SK-N-SH (cell line): Measurements from ENCODE around the gene SYNGR1. TPM values are rescaled to one million over a fixed set of nuclear protein-coding genes. Genes with fewer than 3 reads are reported as not detected.

ENCODE experiments used
- CTCF ChIA-PET: fragments of 300-600, 350-600 bp; formaldehyde crosslinking; extraction: SDS; loops from one replicate; lab custom pipeline; 2021; lab: Yijun Ruan, JAX
- POLR2A ChIA-PET: fragments of 350-600 bp; sonication (Branson Sonifier 250); formaldehyde crosslinking; extraction: SDS; loops from one replicate; lab custom pipeline; 2020; ENCODE audit warnings: antibody characterized with exemption, inconsistent platforms; lab: Yijun Ruan, JAX
- DNase-seq: peaks from one replicate; pipeline ENCODE4 v3.0.0; 2012
- H2AFZ ChIP-seq: fragments of 200-600 bp; sonication (generic); 2 replicates; pipeline ENCODE4 v1.8.1; 2016; ENCODE audit warnings: antibody characterized with exemption, mild to moderate bottlenecking, low read depth
- H3F3A ChIP-seq: fragments of 200-600 bp; sonication (generic); replicated peaks from 2 replicates; pipeline ENCODE3; 2016; ENCODE audit warnings: antibody characterized with exemption, mild to moderate bottlenecking; ENCODE audit not compliant: insufficient read depth
- H3K27ac ChIP-seq, 2 experiments: fragments of 200-500 bp in 1 of 2; fragments of 200-600 bp in 1 of 2; sonication (Bioruptor generic) in 1 of 2; sonication (generic), shearing (Covaris generic) in 1 of 2; 2 replicates each; pipeline versions ENCODE4 v1.5.1 to v1.6.1; 2014 to 2016; ENCODE audit warnings: low read depth in 2 of 2, inconsistent platforms in 1 of 2, low read length in 1 of 2, mild to moderate bottlenecking in 1 of 2, mixed read lengths in 1 of 2
- H3K27me3 ChIP-seq: fragments of 200-600 bp; sonication (generic), shearing (Covaris generic); 2 replicates; pipeline ENCODE4 v1.6.1; 2016; ENCODE audit warnings: mixed run types; ENCODE audit not compliant: insufficient read depth
- H3K36me3 ChIP-seq, 2 experiments: fragments of 200-500 bp in 1 of 2; fragments of 200-600 bp in 1 of 2; sonication (Bioruptor generic) in 1 of 2; sonication (generic) in 1 of 2; replicated peaks in 1 of 2; 2 replicates each; pipeline versions ENCODE3 to v1.5.1; 2014 to 2016; ENCODE audit warnings: low read length in 1 of 2, mild to moderate bottlenecking in 1 of 2; ENCODE audit not compliant: insufficient read depth in 2 of 2, control insufficient read depth in 1 of 2
- H3K4me1 ChIP-seq, 2 experiments: fragments of 200-500 bp in 1 of 2; fragments of 200-600 bp in 1 of 2; sonication (Bioruptor generic) in 1 of 2; sonication (generic), shearing (Covaris generic) in 1 of 2; 2 replicates each; pipeline versions ENCODE4 v1.5.1 to v1.6.1; 2014 to 2016; ENCODE audit warnings: low read depth in 1 of 2, low read length in 1 of 2, mixed run types in 1 of 2; ENCODE audit not compliant: insufficient read depth in 2 of 2, control insufficient read depth in 1 of 2
- H3K4me2 ChIP-seq: fragments of 200-600 bp; sonication (generic), shearing (Covaris generic); 2 replicates; pipeline ENCODE4 v1.6.1; 2017; ENCODE audit warnings: mixed run types
- H3K4me3 ChIP-seq, 2 experiments: fragments of 200-500 bp in 1 of 2; fragments of 200-600 bp in 1 of 2; sonication (Bioruptor generic) in 1 of 2; sonication (generic), shearing (Covaris generic) in 1 of 2; 2 replicates each; pipeline versions ENCODE4 v1.5.1 to v1.8.1; 2014 to 2016; ENCODE audit warnings: low read depth in 2 of 2, inconsistent platforms in 1 of 2, low read length in 1 of 2, mild to moderate bottlenecking in 1 of 2, mixed read lengths in 1 of 2, moderate library complexity in 1 of 2
- H3K79me2 ChIP-seq: fragments of 200-600 bp; sonication (generic); 2 replicates; pipeline ENCODE4 v1.8.1; 2017; ENCODE audit warnings: mild to moderate bottlenecking; ENCODE audit not compliant: insufficient read depth
- H3K9ac ChIP-seq: fragments of 200-600 bp; sonication (generic); 2 replicates; pipeline ENCODE4 v1.6.1; 2017; ENCODE audit warnings: mixed run types
- H3K9me2 ChIP-seq: fragments of 200-600 bp; sonication (generic); 2 replicates; pipeline ENCODE4 v1.6.1; 2017; ENCODE audit warnings: mixed run types
- H3K9me3 ChIP-seq: fragments of 200-600 bp; sonication (generic); 2 replicates; pipeline ENCODE4 v1.6.1; 2017; ENCODE audit warnings: mixed run types, mild to moderate bottlenecking, moderate library complexity
- H4K20me1 ChIP-seq: fragments of 200-600 bp; sonication (generic); 2 replicates; pipeline ENCODE4 v1.6.1; 2017; ENCODE audit warnings: mild to moderate bottlenecking, mixed run types; ENCODE audit not compliant: insufficient read depth
- EZH2phosphoT487 ChIP-seq: fragments of 200-600 bp; sonication (generic); IDR thresholded peaks from 2 replicates; pipeline ENCODE4 v1.6.1; 2017; ENCODE audit warnings: low read depth, mixed run types, mild to moderate bottlenecking, antibody characterized with exemption, moderate library complexity, borderline replicate concordance
- IRF3 ChIP-seq: fragments of 150-350 bp; IDR thresholded peaks from 2 replicates; pipeline ENCODE4 v1.6.1; 2016; ENCODE audit warnings: mild to moderate bottlenecking, low read depth, low read length
- MEF2A ChIP-seq: IDR thresholded peaks from 2 replicates; pipeline ENCODE4 v1.4.0; 2012; ENCODE audit warnings: low read depth, borderline replicate concordance
- NRF1 ChIP-seq: IDR thresholded peaks from 2 replicates; pipeline ENCODE4 v1.6.1; 2012; ENCODE audit warnings: low read depth, mild to moderate bottlenecking, low read length
- PBX3 ChIP-seq: IDR thresholded peaks from 2 replicates; pipeline ENCODE4; 2012
- RCOR1 ChIP-seq: fragments of 150-350 bp; IDR thresholded peaks from 2 replicates; pipeline ENCODE4 v1.6.1; 2017; ENCODE audit warnings: antibody characterized with exemption, low read length
- REST ChIP-seq: IDR thresholded peaks from 2 replicates; pipeline ENCODE4 v1.6.1; 2012; ENCODE audit warnings: mild to moderate bottlenecking, low read depth, low read length, moderate library complexity
- RXRA ChIP-seq: IDR thresholded peaks from 2 replicates; pipeline ENCODE4 v1.4.0; 2012; ENCODE audit warnings: low read depth, mild to moderate bottlenecking, borderline replicate concordance
- TCF12 ChIP-seq: IDR thresholded peaks from 2 replicates; pipeline ENCODE4 v1.4.0; 2012
- WGBS: methylation state at CpG from one replicate; pipeline ENCODE4 v1.1.6; 2017; ENCODE audit warnings: low lambda C conversion rate; 5-methylcytosine and 5-hydroxymethylcytosine counted together
- polyA plus RNA-seq, 3 experiments: library from polyadenylated mRNA; depleted of rRNA; stranded (reverse); fragments of >200 nt; gene quantifications; 2 replicates each; pipeline ENCODE4 v1.2.3, GENCODE V29; 2012

SYNGR1 gene
- polyA plus RNA-seq, 1 of the 3 experiments (the other 2 are of a cell fraction), result 18.7 TPM

GRCh38 chr22:39417641-39418040, 67.8 kb downstream of the SYNGR1 start:
- no peaks in the 10 kb centered on the region for H3K9me3 ChIP-seq
- H3F3A ChIP-seq, result no peaks in the 10 kb centered on the region
- 100% methylated on average over 1 of the region's 12 CpGs for WGBS
- no peak overlapping the region for H3K4me3 ChIP-seq
- TF ChIP-seq TCF12 (no peak), IRF3 (no peak), EZH2phosphoT487 (no peak), RXRA (no peak), MEF2A (no peak), PBX3 (no peak), RCOR1 (no peak), NRF1 (no peak)
- no peak for DNase-seq
- H3K4me1 ChIP-seq, result no peaks in the 10 kb centered on the region; a peak in 1 of 4 replicates
- H3K27me3 ChIP-seq, result no peaks in the 10 kb centered on the region
- H2AFZ ChIP-seq, result no peak overlapping the region
- peaks cover 0 to 5% of the 10 kb centered on the region in 2 experiments for H3K36me3 ChIP-seq
- no peak overlapping the region for H3K4me2 ChIP-seq
- no peak overlapping the region for H3K27ac ChIP-seq
- no peaks in the 10 kb centered on the region for H4K20me1 ChIP-seq
- H3K79me2 ChIP-seq, result no peaks in the 10 kb centered on the region
- CTCF ChIA-PET, result interaction anchor here (1.3 kb wide), 1 partner anchor 19 kb away, joined by 3 read pairs; no protein-coding TSS in a partner anchor
- H3K9ac ChIP-seq, result no peak overlapping the region
- POLR2A ChIA-PET, result no interaction called here
- H3K9me2 ChIP-seq, result no peaks in the 10 kb centered on the region

- Histone ChIP-seq H2AFZ (no peak overlapping the region), H3K9me3 (no peaks in the 10 kb centered on the region), H3K27ac (no peak overlapping the region), H3K4me1 (no peaks in the 10 kb centered on the region; a peak in 1 of 4 replicates), H3F3A (no peaks in the 10 kb centered on the region), H3K27me3 (no peaks in the 10 kb centered on the region), H3K4me3 (no peak overlapping the region), H3K9me2 (no peaks in the 10 kb centered on the region), H4K20me1 (no peaks in the 10 kb centered on the region), H3K4me2 (no peak overlapping the region), H3K9ac (no peak overlapping the region), H3K79me2 (no peaks in the 10 kb centered on the region), H3K36me3 (peaks cover 0 to 5% of the 10 kb centered on the region in 2 experiments)
- DNase-seq, result no peak
- WGBS, result 97% methylated on average over 11 of the region's 12 CpGs
- ChIA-PET POLR2A (no interaction called here), CTCF (interaction anchor here (0.6 to 1.3 kb wide), 2 partner anchors 18 to 19 kb away, joined by 3 read pairs; partner anchors contain the start of gene TAB1)
- TF ChIP-seq REST (no peak), EZH2phosphoT487 (no peak)
These were observed 68.9 kb downstream of the SYNGR1 start for GRCh38 chr22:39418696-39419095.
